NCI-H82 treated with DMSO at 0.1 percent for 48 hours (cell line): Measurements from ENCODE around the gene GALNS.
"Not testable (repeated sequence)": the region's sequence is repeated elsewhere in the genome, so short reads cannot be mapped to it uniquely, and the experiment has no call there.

Experiments
- DNase-seq: peaks from one replicate; lab custom pipeline; 2025; ENCODE audit not compliant: unreplicated experiment; lab: John Stamatoyannopoulos, UW

GALNS gene

GRCh38 chr16:88807142-88807625 is 49.6 kb downstream of the GALNS start:
- no peak for DNase-seq

GRCh38 chr16:88806491-88807111 is 50.1 kb downstream of the GALNS start:
- no peak for DNase-seq

GRCh38 chr16:88805887-88806393 is 50.8 kb downstream of the GALNS start:
- DNase-seq = no peak

GRCh38 chr16:88805340-88805715 is 51.4 kb downstream of the GALNS start:
- no peak for DNase-seq

GRCh38 chr16:88804552-88805339 is 52.0 kb downstream of the GALNS start:
- DNase-seq = no peak

- DNase-seq = no peak
Measured at GRCh38 chr16:88804173-88804551, 52.6 kb downstream of the GALNS start.

GRCh38 chr16:88803264-88803987 is 53.3 kb downstream of the GALNS start, which contains the start of gene CDT1:
CDT1 (plus strand) TSS chr16:88803789; CDS start chr16:88803832, 43 bp downstream.
- peak; percentile 24 for DNase-seq

- no peak for DNase-seq
Measured at GRCh38 chr16:88800277-88800592, 56.5 kb downstream of the GALNS start.

- DNase-seq = no peak
Measured at GRCh38 chr16:88799569-88800276, 57.0 kb downstream of the GALNS start.

- no peak for DNase-seq
Measured at GRCh38 chr16:88798772-88799455, 57.8 kb downstream of the GALNS start.

GRCh38 chr16:88798073-88798472 is 58.7 kb downstream of the GALNS start:
- no peak for DNase-seq

GRCh38 chr16:88796278-88796677 is 60.5 kb downstream of the GALNS start:
- no peak for DNase-seq

GRCh38 chr16:88793251-88793954 is 63.3 kb downstream of the GALNS start:
- DNase-seq = no peak

GRCh38 chr16:88792668-88793250 is 64.0 kb downstream of the GALNS start:
- DNase-seq = no peak

GRCh38 chr16:88792078-88792550 is 64.6 kb downstream of the GALNS start:
- DNase-seq = no peak

- DNase-seq = no peak
Measured at GRCh38 chr16:88790312-88791211, 66.2 kb downstream of the GALNS start.

GRCh38 chr16:88789594-88789993 is 67.2 kb downstream of the GALNS start:
- no peak for DNase-seq

GRCh38 chr16:88788749-88789148 is 68.0 kb downstream of the GALNS start:
- not testable (repeated sequence) for DNase-seq
